DMS 273 (cell line): ENCODE results near the gene PDGFRB.
"Not testable (repeated sequence)": the region's sequence is repeated elsewhere in the genome, so short reads cannot be mapped to it uniquely, and the experiment has no call there.

Experiments used
- DNase-seq: peaks from one replicate; lab custom pipeline; 2025; ENCODE audit not compliant: unreplicated experiment; lab: John Stamatoyannopoulos, UW

PDGFRB gene

GRCh38 chr5:150092159-150092787, 63.4 kb downstream of the PDGFRB start:
- DNase-seq = no peak

GRCh38 chr5:150085950-150086715, 69.5 kb downstream of the PDGFRB start, which contains the start of gene CSF1R:
TSS of gene CSF1R (minus strand) at chr5:150086554. CDS start at chr5:150086427, 127 bp downstream.
- DNase-seq = no peak

- no peak for DNase-seq
Observed at GRCh38 chr5:150085191-150085912, 70.3 kb downstream of the PDGFRB start.

GRCh38 chr5:150084754-150085153, 70.9 kb downstream of the PDGFRB start:
- DNase-seq = not testable (repeated sequence)

- DNase-seq = no peak
Observed at GRCh38 chr5:150082889-150083288, 72.8 kb downstream of the PDGFRB start.

GRCh38 chr5:150082374-150082773, 73.3 kb downstream of the PDGFRB start:
- DNase-seq = no peak

GRCh38 chr5:150081541-150082283, 73.9 kb downstream of the PDGFRB start:
- no peak for DNase-seq

GRCh38 chr5:150080696-150081435, 74.8 kb downstream of the PDGFRB start:
- DNase-seq = no peak

- DNase-seq = no peak
Observed at GRCh38 chr5:150079909-150080461, 75.7 kb downstream of the PDGFRB start.

GRCh38 chr5:150078802-150079689, 76.6 kb downstream of the PDGFRB start:
- DNase-seq = no peak

- DNase-seq = no peak
Observed at GRCh38 chr5:150077996-150078801, 77.4 kb downstream of the PDGFRB start.

GRCh38 chr5:150077060-150077459, 78.6 kb downstream of the PDGFRB start:
- no peak for DNase-seq

- peak; percentile 21 for DNase-seq
Observed at GRCh38 chr5:150075806-150076205, 79.8 kb downstream of the PDGFRB start.

- no peak for DNase-seq
Observed at GRCh38 chr5:150075233-150075632, 80.4 kb downstream of the PDGFRB start.

- no peak for DNase-seq
Observed at GRCh38 chr5:150073677-150074076, 82.0 kb downstream of the PDGFRB start.

GRCh38 chr5:150073086-150073625, 82.5 kb downstream of the PDGFRB start:
- DNase-seq = no peak

GRCh38 chr5:150070821-150071220, 84.8 kb downstream of the PDGFRB start:
- DNase-seq = no peak
